HepG2 (cell line): ENCODE results near the gene LRRN4. TPM values are rescaled to one million over a fixed set of nuclear protein-coding genes. Genes with fewer than 3 reads are reported as not detected.
A peak's percentile ranks its signal among the peaks of the same experiment; 100 is the strongest.

Source experiments
- ATF7-NPFF ChIP-seq: sonication (generic); formaldehyde crosslinking; IDR thresholded peaks from 2 replicates; pipeline ENCODE4 v1.8.1; 2023; ENCODE audit warnings: mild to moderate bottlenecking, low read depth, missing genetic modification reagents, moderate library complexity
- FOXC1 ChIP-seq: sonication (generic); formaldehyde crosslinking; IDR thresholded peaks from 2 replicates; pipeline ENCODE4 v1.8.0; 2022; ENCODE audit warnings: mild to moderate bottlenecking, missing genetic modification reagents, borderline replicate concordance
- FOXK1 ChIP-seq: sonication (generic); formaldehyde crosslinking; IDR thresholded peaks from 2 replicates; pipeline ENCODE4 v1.4.0; 2020; ENCODE audit warnings: low read depth, missing genetic modification reagents, borderline replicate concordance
- GATA4 ChIP-seq: sonication (generic); IDR thresholded peaks from 2 replicates; pipeline ENCODE4 v1.6.1; 2016; ENCODE audit warnings: antibody characterized with exemption, low read depth, borderline replicate concordance
- KLF16 ChIP-seq, 2 experiments: sonication (generic) in 1 of 2; formaldehyde crosslinking in 1 of 2; IDR thresholded peaks; 2 replicates each; pipeline versions ENCODE4 v1.6.1 to v1.8.0; 2016 to 2023; ENCODE audit warnings: missing genetic modification reagents in 2 of 2, missing compliant biosample characterization in 1 of 2
- PHF5A ChIP-seq: IDR thresholded peaks from one replicate; pipeline ENCODE4 v1.6.1; 2018; ENCODE audit warnings: low read depth, missing genetic modification reagents; ENCODE audit not compliant: unreplicated experiment
- SAP130 ChIP-seq: IDR thresholded peaks from 2 replicates; pipeline ENCODE4 v1.6.1; 2016; ENCODE audit warnings: low read depth
- SIX4 ChIP-seq: sonication (generic); formaldehyde crosslinking; IDR thresholded peaks from 2 replicates; pipeline ENCODE4 v1.4.0; 2020; ENCODE audit warnings: missing genetic modification reagents
- SKIL ChIP-seq: sonication (generic); formaldehyde crosslinking; IDR thresholded peaks from 2 replicates; pipeline ENCODE4 v1.8.0; 2022; ENCODE audit warnings: missing genetic modification reagents, mild to moderate bottlenecking, moderate library complexity, borderline replicate concordance
- STAT5B ChIP-seq: sonication (generic); formaldehyde crosslinking; IDR thresholded peaks from 2 replicates; pipeline ENCODE4 v1.4.0; 2020; ENCODE audit warnings: missing genetic modification reagents
- TBX3 ChIP-seq: fragments of 450-650 bp; IDR thresholded peaks from 2 replicates; pipeline ENCODE4 v1.6.1; 2017; ENCODE audit warnings: antibody characterized with exemption, mild to moderate bottlenecking, inconsistent platforms, borderline replicate concordance
- TCF12 ChIP-seq, 2 experiments: fragments of 450-650 bp in 1 of 2; sonication (generic) in 1 of 2; formaldehyde crosslinking in 1 of 2; IDR thresholded peaks; 2 replicates each; pipeline versions ENCODE4 v1.6.1 to v1.8.0; 2017 to 2022; ENCODE audit warnings: antibody characterized with exemption in 1 of 2, mild to moderate bottlenecking in 1 of 2, missing genetic modification reagents in 1 of 2, moderate library complexity in 1 of 2
- TFAP4 ChIP-seq: sonication (generic); IDR thresholded peaks from 2 replicates; pipeline ENCODE4 v1.6.1; 2016; ENCODE audit warnings: low read depth, borderline replicate concordance
- THYN1 ChIP-seq: sonication (generic); formaldehyde crosslinking; IDR thresholded peaks from 2 replicates; pipeline ENCODE4 v1.8.1; 2023; ENCODE audit warnings: low read depth, mild to moderate bottlenecking, moderate library complexity, missing genetic modification reagents, borderline replicate concordance
- YEATS2 ChIP-seq: sonication (generic); formaldehyde crosslinking; IDR thresholded peaks from 2 replicates; pipeline ENCODE4 v1.4.0; 2020; ENCODE audit warnings: missing genetic modification reagents, borderline replicate concordance
- ZBTB34 ChIP-seq: sonication (generic); formaldehyde crosslinking; IDR thresholded peaks from 2 replicates; pipeline ENCODE4 v1.8.0; 2022; ENCODE audit warnings: mild to moderate bottlenecking, missing genetic modification reagents
- ZFP36L1 ChIP-seq: sonication (generic); formaldehyde crosslinking; IDR thresholded peaks from 2 replicates; pipeline ENCODE4 v1.8.0; 2022; ENCODE audit warnings: mild to moderate bottlenecking, missing genetic modification reagents, moderate library complexity
- ZFY ChIP-seq: sonication (generic); formaldehyde crosslinking; IDR thresholded peaks from 2 replicates; pipeline ENCODE4 v1.4.0; 2020; ENCODE audit warnings: missing genetic modification reagents
- ZMYM2 ChIP-seq: sonication (generic); formaldehyde crosslinking; IDR thresholded peaks from 2 replicates; pipeline ENCODE4 v1.8.0; 2022; ENCODE audit warnings: mild to moderate bottlenecking, missing genetic modification reagents
- ZNF672 ChIP-seq: sonication (generic); formaldehyde crosslinking; IDR thresholded peaks from 2 replicates; pipeline ENCODE4 v1.8.1; 2022; ENCODE audit warnings: missing genetic modification reagents
- ZNF879 ChIP-seq: sonication (generic); formaldehyde crosslinking; IDR thresholded peaks from 2 replicates; pipeline ENCODE4 v1.8.1; 2023; ENCODE audit warnings: missing genetic modification reagents
- ZSCAN22 ChIP-seq: sonication (generic); formaldehyde crosslinking; IDR thresholded peaks from 2 replicates; pipeline ENCODE4 v1.4.0; 2020; ENCODE audit warnings: mild to moderate bottlenecking, missing genetic modification reagents
- polyA plus RNA-seq, 8 experiments: library from polyadenylated mRNA; depleted of rRNA in 3 of 8; stranded (reverse) in 7 of 8; unstranded in 1 of 8; fragments of >200 nt; fragmentation: Illumina TruSeq in 4 of 8; extraction: Trizol in 4 of 8; gene quantifications; 2 replicates each; pipeline versions ENCODE4 v1.2.1 to v1.2.3, GENCODE V29; 2011 to 2016; ENCODE audit warnings: low read depth in 4 of 8, missing spikeins in 1 of 8, mixed read lengths in 1 of 8; ENCODE audit not compliant: insufficient read depth in 1 of 8
- total RNA-seq, 5 experiments: library from RNA; depleted of rRNA; stranded (reverse); fragments of >200 nt; fragmentation: Illumina TruSeq; extraction: Trizol; gene quantifications; 2 replicates each; pipeline ENCODE4 v1.2.3, GENCODE V29; 2016; ENCODE audit warnings: low read depth in 1 of 5

The LRRN4 gene
- total and polyA plus RNA-seq, 2 of the 13 experiments (the other 11 are each of a cell fraction or from before 2014, with no cell fraction given): 0.15 to 0.20 TPM

- no peak for TF ChIP-seq ZNF672 (CRISPR knock-in tag)
- peak; percentile 94 for TF ChIP-seq GATA4
- peak; percentile 85; the same call in 1 of the 2 replicates for TF ChIP-seq ZFP36L1 (CRISPR knock-in tag)
- peak; percentile 99 for TF ChIP-seq SAP130 (CRISPR knock-in tag)
- 0 out of 2 replicates have a peak, but pooled peaks have one; percentile 23 for TF ChIP-seq ZSCAN22 (CRISPR knock-in tag)
- peak; percentile 82 for TF ChIP-seq SIX4
- peak; percentile 33; the same call in 1 of the 2 replicates for TF ChIP-seq YEATS2 (CRISPR knock-in tag)
- TF ChIP-seq THYN1 (CRISPR knock-in tag): peak; percentile 82; the same call in 1 of the 2 replicates
- no peak; the same call in 1 of the 2 replicates for TF ChIP-seq ZBTB34 (CRISPR knock-in tag)
- 0 out of 2 replicates have a peak, but pooled peaks have one; percentile 36 for TF ChIP-seq STAT5B (CRISPR knock-in tag)
- TF ChIP-seq ATF7-NPFF (CRISPR knock-in tag): no peak
- peak in 1 of 2 experiments; percentile 94; a peak in 2 of 4 replicates for TF ChIP-seq KLF16 (CRISPR knock-in tag; IDR thresholded peaks at IDR 0.05)
- TF ChIP-seq SKIL (CRISPR knock-in tag): peak; percentile 96
- no peak for TF ChIP-seq TCF12 (IDR thresholded peaks at IDR 0.05)
- TF ChIP-seq TCF12 (CRISPR knock-in tag; IDR thresholded peaks at IDR 0.05): no peak; the same call in 1 of the 2 replicates
- no peak for TF ChIP-seq FOXC1 (CRISPR knock-in tag)
- TF ChIP-seq PHF5A: peak; percentile 85
- peak; percentile 92 for TF ChIP-seq TBX3
- TF ChIP-seq FOXK1: peak; percentile 96
- peak; percentile 59; the same call in 1 of the 2 replicates for TF ChIP-seq TFAP4
- TF ChIP-seq ZFY: no peak
- peak; percentile 71; the same call in 1 of the 2 replicates for TF ChIP-seq ZNF879 (CRISPR knock-in tag)
- no peak for TF ChIP-seq ZMYM2
Observed at GRCh38 chr20:6007529-6008103, 46.2 kb downstream of the LRRN4 start (continued).
